K562 (cell line): Measurements from ENCODE around the gene PCSK5. TPM values are rescaled to one million over a fixed set of nuclear protein-coding genes. Genes with fewer than 3 reads are reported as not detected.

Experiments used
- ATAC-seq: fragments of 200-7000 bp; cut with Tn5 transposase; 3 replicates; pipeline ENCODE4 v1.9.1; 2020; ENCODE audit warnings: moderate library complexity
- BruUV-seq: library from RNA; stranded (reverse); fragments of 400-500 nt; replicated peaks from 2 replicates; lab custom pipeline; 2021; lab: Mats Ljungman, UMichigan
- CTCF ChIA-PET: fragments of 300-600 bp; formaldehyde crosslinking; extraction: SDS; loops from one replicate; lab custom pipeline; 2021; ENCODE audit warnings: low intra/inter-chr PET ratio; lab: Yijun Ruan, JAX
- POLR2A ChIA-PET: fragments of 300-600, 350-650 bp; sonication (Branson Sonifier 250); formaldehyde crosslinking; extraction: SDS; loops from one replicate; lab custom pipeline; 2021; ENCODE audit warnings: antibody characterized with exemption, inconsistent platforms; lab: Yijun Ruan, JAX
- DNase-seq, 4 experiments: peaks; one replicate each; pipeline versions ENCODE4 v3.0.0 to v3.0.0-alpha.2; 2011 to 2018; ENCODE audit warnings: low spot score in 3 of 4, mixed read lengths in 3 of 4; ENCODE audit errors: extremely low read depth in 1 of 4
- FAIRE-seq: peaks from 2 replicates; lab custom pipeline; 2011; peaks lifted over from hg19 to GRCh38; lab: Jason Lieb, UNC
- H2AFZ ChIP-seq: 2 replicates; pipeline ENCODE4 v1.6.0; 2011; ENCODE audit warnings: low read depth, low read length, control low read depth, inconsistent platforms
- H3K27ac ChIP-seq: fragments of 200-600 bp; 3 replicates; pipeline ENCODE4 v1.8.0; 2011; ENCODE audit warnings: low read depth, mild to moderate bottlenecking, control low read depth, inconsistent platforms, low read length, moderate library complexity, mixed read lengths; ENCODE audit errors: extremely low read depth
- H3K27me3 ChIP-seq, 2 experiments: fragments of 300-600 bp in 1 of 2; 2 replicates in 1 of 2; 3 replicates in 1 of 2; pipeline versions ENCODE4 v1.6.0 to v1.8.0; 2011; ENCODE audit warnings: inconsistent platforms in 2 of 2, low read length in 2 of 2, mild to moderate bottlenecking in 1 of 2, mixed read lengths in 1 of 2, moderate library complexity in 1 of 2; ENCODE audit not compliant: control insufficient read depth in 2 of 2, insufficient read depth in 2 of 2
- H3K36me3 ChIP-seq: fragments of 300-600 bp; 3 replicates; pipeline ENCODE4 v1.8.0; 2011; ENCODE audit warnings: mild to moderate bottlenecking, low read length, inconsistent platforms; ENCODE audit not compliant: control insufficient read depth, insufficient read depth
- H3K4me1 ChIP-seq, 2 experiments: fragments of 200-600 bp in 1 of 2; replicated peaks in 1 of 2; 2 replicates in 1 of 2; 3 replicates in 1 of 2; pipeline versions ENCODE4 v1.5.1 to v1.8.0; 2011; ENCODE audit warnings: inconsistent platforms in 2 of 2, low read length in 2 of 2, mild to moderate bottlenecking in 1 of 2, mixed read lengths in 1 of 2, moderate library complexity in 1 of 2; ENCODE audit not compliant: control insufficient read depth in 2 of 2, insufficient read depth in 2 of 2
- H3K4me2 ChIP-seq: 2 replicates; pipeline ENCODE4 v1.6.1; 2011; ENCODE audit warnings: low read length, control low read depth, inconsistent platforms, mixed read lengths; ENCODE audit not compliant: insufficient read depth
- H3K4me3 ChIP-seq: fragments of 200-600 bp; sonication (generic), shearing (Covaris generic); 2 replicates; pipeline ENCODE4 v1.5.1; 2016; ENCODE audit warnings: control low read depth, inconsistent platforms
- H3K79me2 ChIP-seq: fragments of 200-600 bp; 3 replicates; pipeline ENCODE4 v1.8.0; 2011; ENCODE audit warnings: low read length, inconsistent platforms; ENCODE audit not compliant: control insufficient read depth, insufficient read depth
- H3K9ac ChIP-seq, 2 experiments: 2 replicates each; pipeline versions ENCODE4 v1.6.0 to v1.6.1; 2011; ENCODE audit warnings: low read depth in 2 of 2, low read length in 2 of 2, control low read depth in 1 of 2, inconsistent platforms in 1 of 2, mild to moderate bottlenecking in 1 of 2, mixed read lengths in 1 of 2; ENCODE audit not compliant: insufficient read depth in 1 of 2
- H3K9me1 ChIP-seq: one replicate; pipeline ENCODE4 v1.6.0; 2011; ENCODE audit warnings: inconsistent platforms, mild to moderate bottlenecking, low read length, moderate library complexity; ENCODE audit not compliant: control insufficient read depth, insufficient read depth
- H3K9me3 ChIP-seq: replicated peaks from 2 replicates; pipeline ENCODE4 v1.5.1; 2011; ENCODE audit warnings: low read depth, low read length, inconsistent platforms; ENCODE audit not compliant: control insufficient read depth, insufficient read depth
- H4K20me1 ChIP-seq: replicated peaks from 2 replicates; pipeline ENCODE4 v1.6.1; 2011; ENCODE audit warnings: low read length, inconsistent platforms, mixed read lengths; ENCODE audit not compliant: control insufficient read depth, insufficient read depth
- FOXA1 ChIP-seq: fragments of 450-650 bp; IDR thresholded peaks from 2 replicates; pipeline ENCODE4 v1.6.1; 2016; ENCODE audit warnings: mild to moderate bottlenecking, borderline replicate concordance
- GTF2A2 ChIP-seq: IDR thresholded peaks from 2 replicates; pipeline ENCODE4 v1.6.1; 2016; ENCODE audit warnings: mild to moderate bottlenecking, missing genetic modification characterization, missing compliant biosample characterization
- HNRNPH1 ChIP-seq: fragments of 200-400 bp; formaldehyde crosslinking; optimal IDR thresholded peaks from 2 replicates; pipeline ENCODE3; 2017; ENCODE audit warnings: low read depth, mild to moderate bottlenecking, low read length, moderate library complexity
- KLF1 ChIP-seq: fragments of 450-650 bp; IDR thresholded peaks from 2 replicates; pipeline ENCODE4 v1.6.1; 2016; ENCODE audit warnings: missing genetic modification characterization, missing compliant biosample characterization
- MBD2 ChIP-seq: sonication (generic); IDR thresholded peaks from 2 replicates; pipeline ENCODE4 v1.6.1; 2016; ENCODE audit warnings: low read depth, borderline replicate concordance
- ZC3H4 ChIP-seq: sonication (generic); formaldehyde crosslinking; IDR thresholded peaks from 2 replicates; pipeline ENCODE4 v1.9.0; 2021; ENCODE audit warnings: missing genetic modification reagents, borderline replicate concordance
- ZNF347 ChIP-seq: fragments of 450-650 bp; formaldehyde crosslinking; IDR thresholded peaks from 2 replicates; pipeline ENCODE4 v1.4.0; 2020; ENCODE audit warnings: low read depth, mild to moderate bottlenecking, moderate library complexity
- ZNF707 ChIP-seq: fragments of 250-450 bp; sonication (Bioruptor Pico); conservative IDR thresholded peaks from 2 replicates; pipeline ENCODE4 v1.8.0; 2022; ENCODE audit warnings: inconsistent platforms, mild to moderate bottlenecking, moderate library complexity
- ZZZ3 ChIP-seq: fragments of 450-650 bp; IDR thresholded peaks from 2 replicates; pipeline ENCODE4 v1.6.1; 2016; ENCODE audit warnings: antibody characterized with exemption, mild to moderate bottlenecking, moderate library complexity
- WGBS: fragments of 100-300 bp; shearing (Covaris generic); methylation state at CpG from one replicate; pipeline ENCODE4 v1.1.6; 2016; ENCODE audit warnings: low coverage, mixed read lengths; ENCODE audit not compliant: insufficient coverage; ENCODE audit errors: missing lambda C conversion rate; 5-methylcytosine and 5-hydroxymethylcytosine counted together
- in situ Hi-C: fragments of 300-500 bp; cut with MboI; formaldehyde crosslinking; loops from 4 replicates; pipeline ENCODE4 v1.15.0; 2018; ENCODE audit warnings: inconsistent platforms, mixed read lengths
- intact Hi-C: fragments of 100-400 bp; cut with micrococcal nuclease; formaldehyde crosslinking; loops from 2 replicates; pipeline ENCODE4 v1.14.2; 2022
- polyA plus RNA-seq, 8 experiments: library from polyadenylated mRNA; depleted of rRNA in 4 of 8; stranded (reverse) in 5 of 8; unstranded in 3 of 8; fragments of >200 nt; fragmentation: Nextera tagmentation in 2 of 8; fragmentation: Illumina TruSeq in 1 of 8; extraction: Ambion mirVana in 2 of 8; extraction: Trizol in 1 of 8; gene quantifications; 2 replicates each; pipeline versions ENCODE4 v1.2.1 to v1.2.3, GENCODE V29; 2011 to 2014; ENCODE audit warnings: inconsistent platforms in 1 of 8, missing spikeins in 1 of 8
- total RNA-seq, 7 experiments: library from RNA; depleted of rRNA in 6 of 7; stranded (reverse); fragments of >200 nt in 6 of 7; fragmentation: Illumina TruSeq in 2 of 7; extraction: Trizol in 2 of 7; gene quantifications; 2 replicates each; pipeline versions ENCODE4 v1.2.1 to v1.2.3, GENCODE V29; 2011 to 2021; ENCODE audit warnings: low replicate concordance in 1 of 7
- TF ChIP-seq, protein P1 (sequence below): sonication (generic); formaldehyde crosslinking; IDR thresholded peaks from 2 replicates; pipeline ENCODE4 v1.8.1; 2023; ENCODE audit warnings: mild to moderate bottlenecking, missing genetic modification reagents

PCSK5 gene
- total and polyA plus RNA-seq, 9 of the 15 experiments (the other 6 are each of a cell fraction or from before 2014, with no cell fraction given): not detected

DNA sequence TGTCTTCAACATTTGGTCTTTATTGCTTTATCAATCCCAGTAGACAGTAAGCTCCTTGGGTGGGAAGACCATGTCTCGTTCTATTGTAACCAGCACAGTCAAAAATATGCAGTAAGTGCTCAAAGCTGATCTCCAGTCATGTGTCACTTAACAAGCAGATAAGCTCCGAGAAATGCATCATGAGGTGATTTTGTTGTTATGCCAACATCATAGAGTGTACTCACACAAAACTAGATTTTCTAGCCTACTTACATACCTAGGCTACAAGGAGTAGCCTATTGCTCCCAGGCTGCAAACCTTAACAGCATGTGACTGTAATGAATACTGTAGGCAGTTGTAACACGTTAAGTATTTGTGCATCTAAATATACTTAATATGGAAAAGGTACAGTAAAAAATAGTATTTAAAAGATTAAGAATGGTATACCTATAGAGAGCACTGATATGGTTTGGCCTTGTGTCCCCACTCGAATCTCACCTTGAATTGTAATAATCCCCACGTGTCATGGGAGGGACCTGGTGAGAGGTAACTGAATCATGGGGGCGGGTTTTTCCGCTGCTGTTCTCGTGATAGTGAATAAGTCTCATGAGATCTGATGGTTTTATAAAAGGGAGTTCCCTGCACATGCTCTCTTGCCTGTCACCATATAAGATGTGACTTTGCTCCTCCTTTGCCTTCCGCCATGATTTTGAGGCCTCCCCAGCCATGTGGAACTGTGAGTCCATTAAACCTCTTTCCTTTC, 39.8 kb upstream of the PCSK5 start:
- intact Hi-C loops: no loop called here

DNA sequence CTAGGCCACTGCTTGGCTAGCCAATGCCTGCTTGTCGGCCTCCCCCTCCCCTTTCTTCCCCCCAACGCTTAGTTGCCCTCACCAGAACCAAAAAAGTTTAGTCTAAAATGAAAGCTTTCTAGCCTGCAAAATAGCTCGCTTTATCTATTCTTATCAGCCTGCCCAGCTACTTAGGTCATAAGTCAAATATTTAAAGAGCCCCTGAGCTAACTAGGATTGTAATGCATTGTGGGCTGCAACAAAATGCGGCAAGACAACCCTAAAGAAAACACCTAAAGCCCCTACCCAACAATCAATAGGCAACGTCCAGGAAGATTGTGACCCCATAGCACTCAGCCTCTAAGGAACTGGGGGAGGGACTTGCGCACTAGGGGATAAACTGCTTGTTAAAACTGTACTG, 38.6 kb upstream of the PCSK5 start:
- ChIA-PET POLR2A (no interaction called here), CTCF (interaction anchor here (0.7 kb wide), 1 partner anchor 655 kb away, joined by 3 read pairs; no protein-coding TSS in a partner anchor)
- TF ChIP-seq GTF2A2 (tag): no peak
- no peak for TF ChIP-seq FOXA1
- no peak for TF ChIP-seq ZC3H4 (CRISPR knock-in tag)
- no peak for TF ChIP-seq ZNF347
- no peak for TF ChIP-seq KLF1
- TF ChIP-seq MBD2: no peak
- TF ChIP-seq, all 486 proteins: peak for 0
- Histone ChIP-seq H3K9me1 (no peaks in the 10 kb centered on the region), H4K20me1 (no peaks in the 10 kb centered on the region), H3K4me1 (no peaks in the 10 kb centered on the region; a peak in 1 of 5 replicates), H3K27ac (no peak overlapping the region), H3K36me3 (no peaks in the 10 kb centered on the region), H3K4me3 (no peak overlapping the region), H3K4me2 (no peak overlapping the region), H3K79me2 (no peaks in the 10 kb centered on the region), H3K9ac (no peak overlapping the region), H3K9me3 (no peaks in the 10 kb centered on the region), H2AFZ (no peak overlapping the region), H3K27me3 (no peaks in the 10 kb centered on the region)
- FAIRE-seq (no peak), ATAC-seq (no peak), DNase-seq (no peak)
- intact Hi-C loops (no loop called here), in situ Hi-C loops (no loop called here)
- 0% methylated on average over 5 of the region's 6 CpGs for WGBS
- no TSS peak for BruUV-seq

More for the DNA sequence above, 39.8 kb upstream of the PCSK5 start:
- 0% methylated on average over 9 of the region's 9 CpGs for WGBS
- no TSS peak for BruUV-seq
- DNase-seq (no peak), ATAC-seq (no peak), FAIRE-seq (no peak)
- H3K27me3 ChIP-seq: no peaks in the 10 kb centered on the region
- no peaks in the 10 kb centered on the region for H3K9me1 ChIP-seq
- H3K4me2 ChIP-seq: no peak overlapping the region
- TF ChIP-seq ZNF707 (CRISPR knock-in tag) (no peak), ZZZ3 (no peak), HNRNPH1 (no peak)
- TF ChIP-seq, protein P1, sequence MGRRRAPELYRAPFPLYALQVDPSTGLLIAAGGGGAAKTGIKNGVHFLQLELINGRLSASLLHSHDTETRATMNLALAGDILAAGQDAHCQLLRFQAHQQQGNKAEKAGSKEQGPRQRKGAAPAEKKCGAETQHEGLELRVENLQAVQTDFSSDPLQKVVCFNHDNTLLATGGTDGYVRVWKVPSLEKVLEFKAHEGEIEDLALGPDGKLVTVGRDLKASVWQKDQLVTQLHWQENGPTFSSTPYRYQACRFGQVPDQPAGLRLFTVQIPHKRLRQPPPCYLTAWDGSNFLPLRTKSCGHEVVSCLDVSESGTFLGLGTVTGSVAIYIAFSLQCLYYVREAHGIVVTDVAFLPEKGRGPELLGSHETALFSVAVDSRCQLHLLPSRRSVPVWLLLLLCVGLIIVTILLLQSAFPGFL (CRISPR knock-in tag): no peak
- CTCF ChIA-PET: no interaction called here
- H3K9me3 ChIP-seq: no peaks in the 10 kb centered on the region
- H3K9ac ChIP-seq: no peak overlapping the region
- no peaks in the 10 kb centered on the region for H4K20me1 ChIP-seq
- no peak overlapping the region for H3K4me3 ChIP-seq
- in situ Hi-C loops: no loop called here
- POLR2A ChIA-PET: no interaction called here
- no peaks in the 10 kb centered on the region for H3K79me2 ChIP-seq
- no peak overlapping the region for H3K27ac ChIP-seq
- H3K36me3 ChIP-seq: no peaks in the 10 kb centered on the region
- no peak overlapping the region for H2AFZ ChIP-seq
- H3K4me1 ChIP-seq: no peaks in the 10 kb centered on the region; a peak in 1 of 5 replicates
